HUES64 (cell line): ENCODE results near the gene HMGA1.

ENCODE experiments used
- H3K27ac ChIP-seq: 2 replicates; pipeline ENCODE4 v1.7.0; 2013; ENCODE audit warnings: low read depth, low read length, inconsistent platforms
- H3K27me3 ChIP-seq: 2 replicates; pipeline ENCODE4 v1.6.1; 2013; ENCODE audit warnings: mild to moderate bottlenecking, low read length; ENCODE audit not compliant: insufficient read depth
- H3K36me3 ChIP-seq: 2 replicates; pipeline ENCODE4 v1.6.1; 2013; ENCODE audit warnings: mild to moderate bottlenecking, low read length; ENCODE audit not compliant: insufficient read depth
- H3K4me1 ChIP-seq: 2 replicates; pipeline ENCODE4 v1.6.1; 2013; ENCODE audit warnings: mild to moderate bottlenecking, low read length, moderate library complexity; ENCODE audit not compliant: insufficient read depth
- H3K4me3 ChIP-seq: 2 replicates; pipeline ENCODE4 v1.5.1; 2013; ENCODE audit warnings: mild to moderate bottlenecking, low read length, moderate library complexity
- H3K9ac ChIP-seq: 2 replicates; pipeline ENCODE4 v1.6.1; 2013; ENCODE audit warnings: mild to moderate bottlenecking, low read depth, low read length
- H3K9me3 ChIP-seq: 2 replicates; pipeline ENCODE4 v1.6.1; 2013; ENCODE audit warnings: low read depth, low read length; ENCODE audit not compliant: insufficient read depth
- WGBS: fragments of 150-250, 120-280 bp; methylation state at CpG from one replicate; pipeline ENCODE4 v1.1.7; 2013; ENCODE audit warnings: missing lambda C conversion rate; 5-methylcytosine and 5-hydroxymethylcytosine counted together

The HMGA1 gene

DNA sequence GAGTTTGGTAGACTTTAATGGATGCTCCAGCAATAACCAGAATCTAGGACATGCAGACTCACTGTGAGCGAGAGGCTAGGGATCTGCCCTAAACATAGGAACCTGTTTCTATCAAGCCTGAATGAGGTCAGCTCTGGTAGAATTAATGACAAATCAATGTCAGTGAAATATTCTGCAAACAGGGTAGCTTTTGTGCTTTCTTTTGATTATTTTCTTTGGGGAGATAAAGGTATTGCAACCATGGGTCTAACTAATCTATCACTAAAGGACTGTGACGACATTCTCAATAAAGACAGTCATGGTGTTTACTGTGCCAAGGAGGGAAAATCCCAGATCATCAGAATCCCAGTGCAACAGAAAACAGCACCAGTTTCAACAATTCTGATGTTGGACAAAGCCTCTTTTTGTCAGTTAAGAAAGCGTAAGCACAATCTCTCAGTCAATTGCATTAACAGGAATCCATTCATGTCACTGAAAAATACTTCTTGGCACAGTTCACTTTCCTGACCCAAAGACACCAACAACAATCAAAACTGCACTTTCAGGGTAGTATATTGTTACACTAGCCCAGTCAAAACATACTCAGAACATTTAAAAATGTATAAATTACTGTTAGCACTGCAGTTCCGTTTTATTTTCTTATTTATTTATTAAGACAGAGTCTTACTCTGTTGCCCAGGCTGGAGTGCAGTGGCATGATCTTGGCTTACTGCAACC is 48.9 kb downstream of the HMGA1 start:
- Histone ChIP-seq H3K9ac (no peak overlapping the region), H3K4me3 (no peak overlapping the region), H3K9me3 (no peaks in the 10 kb centered on the region), H3K27me3 (no peaks in the 10 kb centered on the region), H3K36me3 (peaks cover 43% of the 10 kb centered on the region), H3K4me1 (no peaks in the 10 kb centered on the region), H3K27ac (no peak overlapping the region)
- 91% methylated on average over 4 of the region's 4 CpGs for WGBS

DNA sequence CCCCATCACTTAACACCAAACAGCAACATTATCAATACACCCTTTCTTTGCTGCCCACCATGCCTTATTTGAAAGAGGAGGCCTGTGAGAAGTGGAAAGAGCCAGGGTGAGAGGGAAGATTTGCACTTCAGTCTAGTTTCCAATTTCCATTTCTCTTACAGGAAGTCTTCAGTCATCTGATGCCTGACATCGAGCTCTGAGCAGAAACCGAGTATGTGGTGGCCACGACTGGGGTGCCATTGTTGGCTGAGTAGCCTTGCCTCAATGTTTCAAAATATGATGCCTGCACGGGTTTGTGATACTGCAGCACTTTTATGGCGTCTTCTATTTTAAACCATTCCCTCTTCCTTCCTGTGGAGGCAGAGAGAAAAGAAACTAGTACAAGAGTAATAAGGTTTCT is 51.9 kb downstream of the HMGA1 start:
- Histone ChIP-seq H3K36me3 (peaks cover 68% of the 10 kb centered on the region), H3K27me3 (no peaks in the 10 kb centered on the region), H3K9ac (no peak overlapping the region), H3K27ac (no peak overlapping the region), H3K4me1 (no peaks in the 10 kb centered on the region), H3K4me3 (no peak overlapping the region), H3K9me3 (no peaks in the 10 kb centered on the region)
- WGBS = 88% methylated on average over 5 of the region's 5 CpGs

DNA sequence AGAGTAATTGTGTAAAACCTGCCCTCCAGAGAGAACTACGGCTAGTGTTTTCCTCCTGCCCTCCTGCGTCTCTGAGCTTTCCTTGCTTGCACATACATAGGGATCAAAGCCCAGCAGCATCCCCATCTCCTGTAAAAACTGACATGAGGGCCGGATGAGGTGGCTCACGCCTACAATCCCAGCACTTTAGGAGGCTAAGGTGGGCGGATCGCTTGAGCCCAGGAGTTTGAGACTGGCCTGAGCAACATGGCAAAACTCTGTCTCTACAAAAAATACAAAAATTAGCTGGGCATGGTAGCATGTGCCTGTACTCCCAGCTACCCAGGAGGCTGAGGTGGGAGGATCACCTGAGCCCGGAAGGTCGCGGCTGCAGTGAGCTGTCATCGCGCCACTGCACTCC is 52.5 kb downstream of the HMGA1 start:
- Histone ChIP-seq H3K4me1 (no peaks in the 10 kb centered on the region), H3K4me3 (no peak overlapping the region), H3K9me3 (no peaks in the 10 kb centered on the region), H3K9ac (no peak overlapping the region), H3K36me3 (peaks cover 63% of the 10 kb centered on the region), H3K27ac (no peak overlapping the region), H3K27me3 (no peaks in the 10 kb centered on the region)
- 93% methylated on average over 11 of the region's 11 CpGs for WGBS

DNA sequence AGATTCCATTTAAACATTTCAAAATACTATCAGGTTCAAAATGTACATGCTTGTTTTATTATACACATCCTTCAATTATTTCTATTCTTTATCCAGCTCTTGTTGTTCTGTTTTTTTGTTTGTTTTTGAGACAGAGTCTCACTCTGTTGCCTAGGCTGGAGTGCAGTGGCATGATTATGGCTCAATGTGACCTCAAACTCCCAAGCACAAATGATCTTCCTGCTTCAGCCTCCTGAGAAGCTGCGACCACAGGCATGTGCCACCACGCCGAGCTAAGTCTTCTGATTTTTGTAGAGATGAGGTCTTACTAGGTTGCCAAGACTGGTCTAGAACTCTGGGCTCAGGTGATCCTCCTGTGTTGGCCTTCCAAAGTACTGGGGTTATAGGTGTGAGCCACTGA is 56.3 kb downstream of the HMGA1 start:
- Histone ChIP-seq H3K4me1 (no peaks in the 10 kb centered on the region), H3K27me3 (no peaks in the 10 kb centered on the region), H3K4me3 (no peak overlapping the region), H3K9me3 (no peaks in the 10 kb centered on the region), H3K27ac (no peak overlapping the region), H3K36me3 (peaks cover 44% of the 10 kb centered on the region), H3K9ac (no peak overlapping the region)
- 96% methylated on average over 3 of the region's 3 CpGs for WGBS

DNA sequence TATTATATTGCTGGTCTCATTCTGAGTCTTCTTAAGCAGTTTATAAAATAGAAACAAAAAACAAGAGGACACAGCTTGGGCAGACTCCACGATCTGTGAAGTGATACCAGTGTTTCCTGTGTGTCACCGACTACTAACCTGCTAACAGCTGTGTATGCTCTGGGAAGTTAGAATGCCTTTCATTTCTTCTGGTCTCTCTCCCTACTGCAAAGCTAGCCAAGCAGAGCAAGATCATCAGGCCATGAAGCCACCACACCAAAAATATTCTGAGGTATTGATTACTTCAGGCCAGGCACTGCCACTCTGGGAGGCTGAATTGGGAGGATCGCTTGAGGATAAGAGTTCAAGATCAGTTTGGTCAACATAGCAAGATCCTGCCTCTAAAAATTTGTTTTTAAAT is 59.0 kb downstream of the HMGA1 start:
- H3K4me3 ChIP-seq = no peak overlapping the region
- no peaks in the 10 kb centered on the region for H3K9me3 ChIP-seq
- H3K4me1 ChIP-seq = no peaks in the 10 kb centered on the region
- peaks cover 32% of the 10 kb centered on the region for H3K36me3 ChIP-seq
- H3K27ac ChIP-seq = no peak overlapping the region
- WGBS = 98% methylated on average over 3 of the region's 3 CpGs
- H3K27me3 ChIP-seq = no peaks in the 10 kb centered on the region
- no peak overlapping the region for H3K9ac ChIP-seq
